GM18867 (cell line): ENCODE data around the gene BPIFA3.

ENCODE experiments used
- ATAC-seq: cut with Tn5 transposase; IDR thresholded peaks from one replicate; pipeline ENCODE4 v1.9.1; 2021; ENCODE audit warnings: mild to moderate bottlenecking, moderate library complexity; ENCODE audit not compliant: unreplicated experiment

The BPIFA3 gene

GRCh38 chr20:33259371-33259770 is 42.2 kb downstream of the BPIFA3 start:
- no peak for ATAC-seq

- no peak for ATAC-seq
These were observed 44.3 kb downstream of the BPIFA3 start for GRCh38 chr20:33261465-33261864.

- ATAC-seq, result no peak
These were observed 45.5 kb downstream of the BPIFA3 start for GRCh38 chr20:33262658-33263065.

GRCh38 chr20:33263784-33264183 is 46.6 kb downstream of the BPIFA3 start:
- ATAC-seq, result no peak

- no peak for ATAC-seq
These were observed 50.5 kb downstream of the BPIFA3 start for GRCh38 chr20:33267701-33268100.

- no peak for ATAC-seq
These were observed 55.2 kb downstream of the BPIFA3 start for GRCh38 chr20:33272155-33272873.

GRCh38 chr20:33273117-33273851 is 56.1 kb downstream of the BPIFA3 start:
- ATAC-seq, result no peak

GRCh38 chr20:33275215-33275614 is 58.1 kb downstream of the BPIFA3 start:
- ATAC-seq, result no peak

GRCh38 chr20:33275871-33276270 is 58.7 kb downstream of the BPIFA3 start:
- no peak for ATAC-seq

GRCh38 chr20:33276303-33277113 is 59.4 kb downstream of the BPIFA3 start:
- ATAC-seq, result no peak
